K562 (cell line): Measurements from ENCODE around the gene SMIM3. TPM values are rescaled to one million over a fixed set of nuclear protein-coding genes. Genes with fewer than 3 reads are reported as not detected.

Experiments used
- ATAC-seq: fragments of 200-7000 bp; cut with Tn5 transposase; 3 replicates; pipeline ENCODE4 v1.9.1; 2020; ENCODE audit warnings: moderate library complexity
- BruUV-seq: library from RNA; stranded (reverse); fragments of 400-500 nt; replicated peaks from 2 replicates; lab custom pipeline; 2021; lab: Mats Ljungman, UMichigan
- CTCF ChIA-PET: fragments of 300-600 bp; formaldehyde crosslinking; extraction: SDS; loops from one replicate; lab custom pipeline; 2021; ENCODE audit warnings: low intra/inter-chr PET ratio; lab: Yijun Ruan, JAX
- POLR2A ChIA-PET: fragments of 300-600, 350-650 bp; sonication (Branson Sonifier 250); formaldehyde crosslinking; extraction: SDS; loops from one replicate; lab custom pipeline; 2021; ENCODE audit warnings: antibody characterized with exemption, inconsistent platforms; lab: Yijun Ruan, JAX
- DNase-seq, 4 experiments: peaks; one replicate each; pipeline versions ENCODE4 v3.0.0 to v3.0.0-alpha.2; 2011 to 2018; ENCODE audit warnings: low spot score in 3 of 4, mixed read lengths in 3 of 4; ENCODE audit errors: extremely low read depth in 1 of 4
- FAIRE-seq: peaks from 2 replicates; lab custom pipeline; 2011; peaks lifted over from hg19 to GRCh38; lab: Jason Lieb, UNC
- H2AFZ ChIP-seq: 2 replicates; pipeline ENCODE4 v1.6.0; 2011; ENCODE audit warnings: low read depth, low read length, control low read depth, inconsistent platforms
- H3K27ac ChIP-seq: fragments of 200-600 bp; 3 replicates; pipeline ENCODE4 v1.8.0; 2011; ENCODE audit warnings: low read depth, mild to moderate bottlenecking, control low read depth, inconsistent platforms, low read length, moderate library complexity, mixed read lengths; ENCODE audit errors: extremely low read depth
- H3K27me3 ChIP-seq, 2 experiments: fragments of 300-600 bp in 1 of 2; 2 replicates in 1 of 2; 3 replicates in 1 of 2; pipeline versions ENCODE4 v1.6.0 to v1.8.0; 2011; ENCODE audit warnings: inconsistent platforms in 2 of 2, low read length in 2 of 2, mild to moderate bottlenecking in 1 of 2, mixed read lengths in 1 of 2, moderate library complexity in 1 of 2; ENCODE audit not compliant: control insufficient read depth in 2 of 2, insufficient read depth in 2 of 2
- H3K36me3 ChIP-seq: fragments of 300-600 bp; 3 replicates; pipeline ENCODE4 v1.8.0; 2011; ENCODE audit warnings: mild to moderate bottlenecking, low read length, inconsistent platforms; ENCODE audit not compliant: control insufficient read depth, insufficient read depth
- H3K4me1 ChIP-seq, 2 experiments: fragments of 200-600 bp in 1 of 2; replicated peaks in 1 of 2; 2 replicates in 1 of 2; 3 replicates in 1 of 2; pipeline versions ENCODE4 v1.5.1 to v1.8.0; 2011; ENCODE audit warnings: inconsistent platforms in 2 of 2, low read length in 2 of 2, mild to moderate bottlenecking in 1 of 2, mixed read lengths in 1 of 2, moderate library complexity in 1 of 2; ENCODE audit not compliant: control insufficient read depth in 2 of 2, insufficient read depth in 2 of 2
- H3K4me2 ChIP-seq: 2 replicates; pipeline ENCODE4 v1.6.1; 2011; ENCODE audit warnings: low read length, control low read depth, inconsistent platforms, mixed read lengths; ENCODE audit not compliant: insufficient read depth
- H3K4me3 ChIP-seq: fragments of 200-600 bp; sonication (generic), shearing (Covaris generic); 2 replicates; pipeline ENCODE4 v1.5.1; 2016; ENCODE audit warnings: control low read depth, inconsistent platforms
- H3K79me2 ChIP-seq: fragments of 200-600 bp; 3 replicates; pipeline ENCODE4 v1.8.0; 2011; ENCODE audit warnings: low read length, inconsistent platforms; ENCODE audit not compliant: control insufficient read depth, insufficient read depth
- H3K9ac ChIP-seq, 2 experiments: 2 replicates each; pipeline versions ENCODE4 v1.6.0 to v1.6.1; 2011; ENCODE audit warnings: low read depth in 2 of 2, low read length in 2 of 2, control low read depth in 1 of 2, inconsistent platforms in 1 of 2, mild to moderate bottlenecking in 1 of 2, mixed read lengths in 1 of 2; ENCODE audit not compliant: insufficient read depth in 1 of 2
- H3K9me1 ChIP-seq: one replicate; pipeline ENCODE4 v1.6.0; 2011; ENCODE audit warnings: inconsistent platforms, mild to moderate bottlenecking, low read length, moderate library complexity; ENCODE audit not compliant: control insufficient read depth, insufficient read depth
- H3K9me3 ChIP-seq: replicated peaks from 2 replicates; pipeline ENCODE4 v1.5.1; 2011; ENCODE audit warnings: low read depth, low read length, inconsistent platforms; ENCODE audit not compliant: control insufficient read depth, insufficient read depth
- H4K20me1 ChIP-seq: replicated peaks from 2 replicates; pipeline ENCODE4 v1.6.1; 2011; ENCODE audit warnings: low read length, inconsistent platforms, mixed read lengths; ENCODE audit not compliant: control insufficient read depth, insufficient read depth
- ARID1B ChIP-seq: fragments of 450-650 bp; IDR thresholded peaks from 2 replicates; pipeline ENCODE4 v1.6.1; 2016; ENCODE audit warnings: antibody characterized with exemption, mild to moderate bottlenecking, inconsistent platforms
- CBFA2T3 ChIP-seq: fragments of 450-650 bp; IDR thresholded peaks from 2 replicates; pipeline ENCODE4 v1.6.1; 2017
- CTBP1 ChIP-seq: fragments of 450-650 bp; IDR thresholded peaks from 2 replicates; pipeline ENCODE4 v1.6.1; 2016; ENCODE audit warnings: borderline replicate concordance
- HDAC8 ChIP-seq: fragments of 450-650 bp; IDR thresholded peaks from 2 replicates; pipeline ENCODE4 v1.6.1; 2016; ENCODE audit warnings: mild to moderate bottlenecking, missing genetic modification characterization, moderate library complexity, missing compliant biosample characterization
- KLF6 ChIP-seq: fragments of 250-450 bp; sonication (Bioruptor Pico); IDR thresholded peaks from 2 replicates; pipeline ENCODE4 v1.4.0; 2020; ENCODE audit warnings: mild to moderate bottlenecking, moderate library complexity, borderline replicate concordance
- MYC ChIP-seq, 2 experiments: fragments of 250-450 bp in 1 of 2; sonication (Bioruptor Pico) in 1 of 2; IDR thresholded peaks; 2 replicates each; pipeline versions ENCODE4 v1.5.1 to v1.6.1; 2012 to 2021; ENCODE audit warnings: low read depth in 2 of 2, borderline replicate concordance in 1 of 2, improper control_type of control experiment in 1 of 2, low read length in 1 of 2, mild to moderate bottlenecking in 1 of 2, moderate library complexity in 1 of 2
- MYNN ChIP-seq, 2 experiments: sonication (generic); formaldehyde crosslinking in 1 of 2; IDR thresholded peaks; 2 replicates each; pipeline versions ENCODE4 v1.5.0 to v1.6.1; 2016 to 2020; ENCODE audit warnings: antibody characterized with exemption in 1 of 2, missing genetic modification reagents in 1 of 2
- NFRKB ChIP-seq: fragments of 450-650 bp; IDR thresholded peaks from 2 replicates; pipeline ENCODE4 v1.6.1; 2016; ENCODE audit warnings: low read depth
- PHF8 ChIP-seq: fragments of 200-600 bp; sonication (generic); IDR thresholded peaks from 2 replicates; pipeline ENCODE4 v1.6.1; 2012; ENCODE audit warnings: mixed run types, mild to moderate bottlenecking, inconsistent platforms, low read length, moderate library complexity, borderline replicate concordance
- POLR2H ChIP-seq: IDR thresholded peaks from 2 replicates; pipeline ENCODE4 v1.6.1; 2016; ENCODE audit warnings: missing genetic modification characterization, low read depth, mild to moderate bottlenecking, control low read depth, missing compliant biosample characterization, moderate library complexity
- PTTG1 ChIP-seq: fragments of 450-650 bp; IDR thresholded peaks from 2 replicates; pipeline ENCODE4 v1.6.1; 2016; ENCODE audit warnings: low read depth, mild to moderate bottlenecking, missing genetic modification characterization, missing compliant biosample characterization
- PYGO2 ChIP-seq: fragments of 450-650 bp; IDR thresholded peaks from 2 replicates; pipeline ENCODE4 v1.6.1; 2016; ENCODE audit warnings: mild to moderate bottlenecking, missing genetic modification characterization, moderate library complexity, missing compliant biosample characterization
- SMARCA4 ChIP-seq: fragments of 450-650 bp; IDR thresholded peaks from 2 replicates; pipeline ENCODE4 v1.6.1; 2016
- TAL1 ChIP-seq: fragments of 450-650 bp; IDR thresholded peaks from 2 replicates; pipeline ENCODE4 v1.6.1; 2016; ENCODE audit warnings: mild to moderate bottlenecking
- TCF3 ChIP-seq: sonication (generic); formaldehyde crosslinking; IDR thresholded peaks from 2 replicates; pipeline ENCODE4 v1.4.0; 2020; ENCODE audit warnings: mild to moderate bottlenecking, missing genetic modification reagents
- TEAD4 ChIP-seq, 2 experiments: sonication (generic) in 1 of 2; formaldehyde crosslinking in 1 of 2; IDR thresholded peaks; 2 replicates each; pipeline versions ENCODE4 v1.6.1 to v1.8.0; 2012 to 2022; ENCODE audit warnings: borderline replicate concordance in 1 of 2, inconsistent platforms in 1 of 2, low read length in 1 of 2, mild to moderate bottlenecking in 1 of 2, missing genetic modification reagents in 1 of 2
- TRIM24 ChIP-seq, 2 experiments: fragments of 450-650 bp; IDR thresholded peaks; 2 replicates each; pipeline ENCODE4 v1.6.1; 2016
- ZNF24 ChIP-seq: fragments of 450-650 bp; IDR thresholded peaks from 2 replicates; pipeline ENCODE4 v1.6.1; 2016
- ZNF589 ChIP-seq: fragments of 200-800 bp; sonication (Bioruptor generic); IDR thresholded peaks from 2 replicates; pipeline ENCODE4 v1.6.1; 2016; ENCODE audit warnings: low read depth, missing genetic modification characterization, missing compliant biosample characterization
- ZNF699 ChIP-seq: fragments of 250-450 bp; sonication (Bioruptor Pico); IDR thresholded peaks from 2 replicates; pipeline ENCODE4 v1.8.0; 2021; ENCODE audit warnings: mild to moderate bottlenecking, moderate library complexity; ENCODE audit not compliant: insufficient replicate concordance
- ZNF77 ChIP-seq: fragments of 250-450 bp; sonication (Bioruptor Pico); IDR thresholded peaks from 2 replicates; pipeline ENCODE4 v1.5.0; 2020
- WGBS: fragments of 100-300 bp; shearing (Covaris generic); methylation state at CpG from one replicate; pipeline ENCODE4 v1.1.6; 2016; ENCODE audit warnings: low coverage, mixed read lengths; ENCODE audit not compliant: insufficient coverage; ENCODE audit errors: missing lambda C conversion rate; 5-methylcytosine and 5-hydroxymethylcytosine counted together
- in situ Hi-C: fragments of 300-500 bp; cut with MboI; formaldehyde crosslinking; loops from 4 replicates; pipeline ENCODE4 v1.15.0; 2018; ENCODE audit warnings: inconsistent platforms, mixed read lengths
- intact Hi-C: fragments of 100-400 bp; cut with micrococcal nuclease; formaldehyde crosslinking; loops from 2 replicates; pipeline ENCODE4 v1.14.2; 2022
- polyA plus RNA-seq, 8 experiments: library from polyadenylated mRNA; depleted of rRNA in 4 of 8; stranded (reverse) in 5 of 8; unstranded in 3 of 8; fragments of >200 nt; fragmentation: Nextera tagmentation in 2 of 8; fragmentation: Illumina TruSeq in 1 of 8; extraction: Ambion mirVana in 2 of 8; extraction: Trizol in 1 of 8; gene quantifications; 2 replicates each; pipeline versions ENCODE4 v1.2.1 to v1.2.3, GENCODE V29; 2011 to 2014; ENCODE audit warnings: inconsistent platforms in 1 of 8, missing spikeins in 1 of 8
- total RNA-seq, 7 experiments: library from RNA; depleted of rRNA in 6 of 7; stranded (reverse); fragments of >200 nt in 6 of 7; fragmentation: Illumina TruSeq in 2 of 7; extraction: Trizol in 2 of 7; gene quantifications; 2 replicates each; pipeline versions ENCODE4 v1.2.1 to v1.2.3, GENCODE V29; 2011 to 2021; ENCODE audit warnings: low replicate concordance in 1 of 7
- TF ChIP-seq, protein P1 (sequence below): fragments of 250-450 bp; sonication (Bioruptor Pico); IDR thresholded peaks from 2 replicates; pipeline ENCODE4 v1.4.0; 2020; ENCODE audit warnings: mild to moderate bottlenecking, moderate library complexity

SMIM3 gene
- total and polyA plus RNA-seq, 9 of the 15 experiments (the other 6 are each of a cell fraction or from before 2014, with no cell fraction given) = 4.1 to 27.7 (median 13.6) TPM

DNA sequence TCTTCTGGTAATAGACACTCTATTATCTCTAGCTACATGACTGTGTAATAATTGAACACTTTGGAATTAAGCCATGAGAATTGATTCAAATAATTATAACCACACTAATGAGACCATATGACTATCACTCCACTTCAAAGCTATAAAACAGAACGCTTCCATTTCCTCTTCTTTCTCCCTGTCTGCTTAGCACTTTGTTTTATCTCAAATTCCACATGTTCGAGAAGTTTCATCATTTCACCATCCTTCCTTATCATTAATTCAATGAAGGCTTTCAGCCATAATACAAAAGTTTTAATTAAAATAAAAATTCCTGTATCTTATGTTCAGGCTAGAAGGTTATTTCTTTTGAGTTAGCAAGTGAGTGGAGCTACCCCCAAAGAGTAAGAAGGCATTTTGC, 12.3 kb upstream of the SMIM3 start:
- ATAC-seq (no peak), FAIRE-seq (no peak), DNase-seq (no peak)
- Histone ChIP-seq H3K27me3 (no peaks in the 10 kb centered on the region), H3K4me1 (peaks cover 6 to 42% of the 10 kb centered on the region in 2 experiments; a peak in 4 of 5 replicates), H3K9me1 (no peaks in the 10 kb centered on the region), H3K4me3 (no peak overlapping the region), H4K20me1 (no peaks in the 10 kb centered on the region), H2AFZ (peak overlapping the region; percentile 64), H3K79me2 (no peaks in the 10 kb centered on the region), H3K9ac (no peak overlapping the region), H3K4me2 (no peak overlapping the region), H3K36me3 (no peaks in the 10 kb centered on the region; the same call in 2 of the 3 replicates), H3K27ac (no peak overlapping the region), H3K9me3 (peaks cover 7% of the 10 kb centered on the region; the same call in 1 of the 2 replicates)
- in situ Hi-C loops (no loop called here), intact Hi-C loops (no loop called here)
- ChIA-PET CTCF (no interaction called here), POLR2A (interaction anchor here (0.7 to 1.4 kb wide), 2 partner anchors 29 to 35 kb away, joined by 3 read pairs; no protein-coding TSS in a partner anchor)
- BruUV-seq = no TSS peak
- WGBS = 3% methylated on average over 2 of the region's 2 CpGs
- TF ChIP-seq TEAD4 (IDR thresholded peaks at IDR 0.05; ENCODE audit: low read length) = peak; percentile 52; the same call in 1 of the 2 replicates
- TF ChIP-seq TEAD4 (CRISPR knock-in tag; IDR thresholded peaks at IDR 0.05; ENCODE audit: borderline replicate concordance) = no peak
- 0 out of 2 replicates have a peak, but pooled peaks have one; percentile 16 for TF ChIP-seq ZNF589 (CRISPR knock-in tag)
- TF ChIP-seq POLR2H (tag) = 0 out of 2 replicates have a peak, but pooled peaks have one; percentile 31
- 0 out of 2 replicates have a peak, but pooled peaks have one; percentile 12 for TF ChIP-seq SMARCA4
- TF ChIP-seq TRIM24 (IDR thresholded peaks at IDR 0.05) = peak in 1 of 2 experiments; percentile 46; a peak in 1 of 4 replicates
- TF ChIP-seq ZNF77 (CRISPR knock-in tag) = no peak
- TF ChIP-seq PHF8 = no peak
- TF ChIP-seq ARID1B = peak; percentile 60
- TF ChIP-seq MYC (IDR thresholded peaks at IDR 0.05; ENCODE audit: low read depth, low read length) = peak; percentile 13; the same call in 1 of the 2 replicates
- no peak for TF ChIP-seq MYC (CRISPR knock-in tag; IDR thresholded peaks at IDR 0.05; ENCODE audit: borderline replicate concordance, low read depth)
- TF ChIP-seq HDAC8 = no peak
- no peak for TF ChIP-seq CTBP1
- TF ChIP-seq PYGO2 (tag) = no peak
- peak; percentile 40; the same call in 1 of the 2 replicates for TF ChIP-seq CBFA2T3
- no peak for TF ChIP-seq KLF6 (CRISPR knock-in tag)
- no peak for TF ChIP-seq PTTG1 (tag)
- TF ChIP-seq TCF3 (CRISPR knock-in tag) = peak; percentile 60
- 0 out of 2 replicates have a peak, but pooled peaks have one; percentile 34 for TF ChIP-seq ZNF24
- TF ChIP-seq NFRKB = no peak
- TF ChIP-seq ZNF699 (CRISPR knock-in tag) = no peak
- TF ChIP-seq MYNN (IDR thresholded peaks at IDR 0.05) = no peak
- no peak for TF ChIP-seq MYNN (CRISPR knock-in tag; IDR thresholded peaks at IDR 0.05)
- TF ChIP-seq, protein P1, sequence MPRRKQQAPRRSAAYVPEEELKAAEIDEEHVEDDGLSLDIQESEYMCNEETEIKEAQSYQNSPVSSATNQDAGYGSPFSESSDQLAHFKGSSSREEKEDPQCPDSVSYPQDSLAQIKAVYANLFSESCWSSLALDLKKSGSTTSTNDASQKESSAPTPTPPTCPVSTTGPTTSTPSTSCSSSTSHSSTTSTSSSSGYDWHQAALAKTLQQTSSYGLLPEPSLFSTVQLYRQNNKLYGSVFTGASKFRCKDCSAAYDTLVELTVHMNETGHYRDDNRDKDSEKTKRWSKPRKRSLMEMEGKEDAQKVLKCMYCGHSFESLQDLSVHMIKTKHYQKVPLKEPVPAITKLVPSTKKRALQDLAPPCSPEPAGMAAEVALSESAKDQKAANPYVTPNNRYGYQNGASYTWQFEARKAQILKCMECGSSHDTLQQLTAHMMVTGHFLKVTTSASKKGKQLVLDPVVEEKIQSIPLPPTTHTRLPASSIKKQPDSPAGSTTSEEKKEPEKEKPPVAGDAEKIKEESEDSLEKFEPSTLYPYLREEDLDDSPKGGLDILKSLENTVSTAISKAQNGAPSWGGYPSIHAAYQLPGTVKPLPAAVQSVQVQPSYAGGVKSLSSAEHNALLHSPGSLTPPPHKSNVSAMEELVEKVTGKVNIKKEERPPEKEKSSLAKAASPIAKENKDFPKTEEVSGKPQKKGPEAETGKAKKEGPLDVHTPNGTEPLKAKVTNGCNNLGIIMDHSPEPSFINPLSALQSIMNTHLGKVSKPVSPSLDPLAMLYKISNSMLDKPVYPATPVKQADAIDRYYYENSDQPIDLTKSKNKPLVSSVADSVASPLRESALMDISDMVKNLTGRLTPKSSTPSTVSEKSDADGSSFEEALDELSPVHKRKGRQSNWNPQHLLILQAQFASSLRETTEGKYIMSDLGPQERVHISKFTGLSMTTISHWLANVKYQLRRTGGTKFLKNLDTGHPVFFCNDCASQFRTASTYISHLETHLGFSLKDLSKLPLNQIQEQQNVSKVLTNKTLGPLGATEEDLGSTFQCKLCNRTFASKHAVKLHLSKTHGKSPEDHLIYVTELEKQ (CRISPR knock-in tag) = no peak
- peak; percentile 51 for TF ChIP-seq TAL1
